Measurements from ENCODE around the gene CELF1. TPM values are rescaled to one million over a fixed set of nuclear protein-coding genes. Genes with fewer than 3 reads are reported as not detected.

CELF1 gene
- total and polyA plus RNA-seq, 9 of the 15 experiments (the other 6 are each of a cell fraction or from before 2014, with no cell fraction given): 11.3 to 142 (median 77.4) TPM

DNA sequence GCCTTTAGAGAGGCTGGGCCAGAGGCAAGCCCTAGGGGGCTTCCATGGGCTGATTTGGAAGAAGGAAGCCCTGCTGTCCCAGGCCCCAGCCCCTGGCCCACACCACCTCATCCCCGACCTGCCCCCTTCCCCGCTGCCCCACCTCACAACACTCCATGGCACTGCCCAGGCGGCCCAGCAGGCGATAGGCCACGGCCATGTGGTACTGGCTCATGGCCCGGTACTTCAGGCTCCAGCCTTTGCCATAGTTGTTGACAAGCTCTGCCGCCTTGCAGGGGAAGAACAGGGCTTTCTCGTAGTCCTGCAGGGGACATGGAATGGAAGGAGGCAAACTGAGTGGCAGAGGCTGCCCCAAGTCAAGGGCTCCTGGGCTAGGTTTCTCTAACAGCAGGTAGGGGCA lies 110.4 kb downstream of the CELF1 start:
- intact Hi-C loops (cut with micrococcal nuclease): no loop called here
- 52% methylated on average over 8 of the region's 8 CpGs for WGBS (ENCODE audit: insufficient coverage, low coverage, missing lambda C conversion rate)
- Histone ChIP-seq H3K27me3 (ENCODE audit: control insufficient read depth in 2 of 2, insufficient read depth in 2 of 2, low read length in 2 of 2) (no peaks in the 10 kb centered on the region), H3K4me1 (replicated peaks in 1 of 2; ENCODE audit: control insufficient read depth in 2 of 2, insufficient read depth in 2 of 2, low read length in 2 of 2) (peaks cover 0 to 9% of the 10 kb centered on the region in 2 experiments; a peak in 2 of 5 replicates), H4K20me1 (replicated peaks; ENCODE audit: control insufficient read depth, insufficient read depth, low read length) (no peaks in the 10 kb centered on the region), H3K27ac (ENCODE audit: extremely low read depth, low read depth, low read length) (no peak overlapping the region), H3K36me3 (ENCODE audit: control insufficient read depth, insufficient read depth, low read length) (no peaks in the 10 kb centered on the region), H3K9ac (ENCODE audit: insufficient read depth in 1 of 2, low read depth in 2 of 2, low read length in 2 of 2) (no peak overlapping the region), H3K9me1 (ENCODE audit: control insufficient read depth, insufficient read depth, low read length) (no peaks in the 10 kb centered on the region), H3K79me2 (ENCODE audit: control insufficient read depth, insufficient read depth, low read length) (no peaks in the 10 kb centered on the region), H2AFZ (ENCODE audit: low read depth, low read length) (no peak overlapping the region), H3K4me2 (ENCODE audit: insufficient read depth, low read length) (no peak overlapping the region), H3K9me3 (replicated peaks; ENCODE audit: control insufficient read depth, insufficient read depth, low read depth, low read length) (no peaks in the 10 kb centered on the region), H3K4me3 (no peak overlapping the region)
- DNase-seq (ENCODE audit: extremely low read depth in 1 of 4, low spot score in 3 of 4): no peak
- in situ Hi-C loops (cut with MboI): no loop called here
- no peak for FAIRE-seq
- ChIA-PET POLR2A (interaction anchor here (1.1 kb wide), 1 partner anchor 18 kb away, joined by 3 read pairs; no protein-coding TSS in a partner anchor), CTCF (ENCODE audit: low intra/inter-chr PET ratio) (no interaction called here)
- no TSS peak for BruUV-seq (replicated peaks)
- ATAC-seq: no peak
- no peak for TF ChIP-seq TEAD2 (tag; IDR thresholded peaks at IDR 0.05)
- TF ChIP-seq ZNF212 (CRISPR knock-in tag; IDR thresholded peaks at IDR 0.05): no peak

GRCh38 chr11:47441421-47441820 lies 111.5 kb downstream of the CELF1 start:
- ChIA-PET CTCF (ENCODE audit: low intra/inter-chr PET ratio) (no interaction called here), POLR2A (no interaction called here)
- TF ChIP-seq MCM3 (IDR thresholded peaks at IDR 0.05): no peak
- no peaks in the 10 kb centered on the region for H3K9me1 ChIP-seq (ENCODE audit: control insufficient read depth, insufficient read depth, low read length)
- H3K4me2 ChIP-seq (ENCODE audit: insufficient read depth, low read length): no peak overlapping the region
- no peak overlapping the region for H3K27ac ChIP-seq (ENCODE audit: extremely low read depth, low read depth, low read length)
- in situ Hi-C loops (cut with MboI): no loop called here
- DNase-seq (ENCODE audit: extremely low read depth in 1 of 4, low spot score in 3 of 4): no peak
- 0 out of 4 replicates have a peak overlapping the region, but pooled peaks of 1 of the 2 experiments have one; percentile 29 for H3K9ac ChIP-seq (ENCODE audit: insufficient read depth in 1 of 2, low read depth in 2 of 2, low read length in 2 of 2)
- ATAC-seq: no peak
- no peak overlapping the region for H2AFZ ChIP-seq (ENCODE audit: low read depth, low read length)
- H3K9me3 ChIP-seq (replicated peaks; ENCODE audit: control insufficient read depth, insufficient read depth, low read depth, low read length): no peaks in the 10 kb centered on the region
- BruUV-seq (replicated peaks): no TSS peak
- H3K4me3 ChIP-seq: no peak overlapping the region
- no peaks in the 10 kb centered on the region for H3K79me2 ChIP-seq (ENCODE audit: control insufficient read depth, insufficient read depth, low read length)
- WGBS (ENCODE audit: insufficient coverage, low coverage, missing lambda C conversion rate): 50% methylated on average over 12 of the region's 12 CpGs
- no peaks in the 10 kb centered on the region for H3K36me3 ChIP-seq (ENCODE audit: control insufficient read depth, insufficient read depth, low read length)
- no peaks in the 10 kb centered on the region for H3K27me3 ChIP-seq (ENCODE audit: control insufficient read depth in 2 of 2, insufficient read depth in 2 of 2, low read length in 2 of 2)
- peaks cover 0 to 9% of the 10 kb centered on the region in 2 experiments; a peak in 2 of 5 replicates for H3K4me1 ChIP-seq (replicated peaks in 1 of 2; ENCODE audit: control insufficient read depth in 2 of 2, insufficient read depth in 2 of 2, low read length in 2 of 2)
- intact Hi-C loops (cut with micrococcal nuclease): no loop called here
- no peaks in the 10 kb centered on the region for H4K20me1 ChIP-seq (replicated peaks; ENCODE audit: control insufficient read depth, insufficient read depth, low read length)
- no peak for FAIRE-seq
